Sigmoid colon (tissue), 4 donors: ENCODE measurements around the gene RHEX.

Experiments used
- EP300 ChIP-seq, 4 donors: sonication (generic); formaldehyde crosslinking; IDR thresholded peaks; one replicate each; pipeline ENCODE4 v1.6.1; 2017; ENCODE audit warnings: antibody characterized with exemption in 4 of 4
- POLR2A ChIP-seq, 2 donors: fragments of 450-650 bp; IDR thresholded peaks; one replicate each; pipeline ENCODE4 v1.6.1; 2016; ENCODE audit warnings: antibody characterized with exemption in 2 of 2, mild to moderate bottlenecking in 2 of 2, moderate library complexity in 2 of 2
- POLR2AphosphoS5 ChIP-seq, 4 donors: sonication (generic); formaldehyde crosslinking; IDR thresholded peaks; one replicate each; pipeline ENCODE4 v1.6.1; 2017; ENCODE audit warnings: antibody characterized with exemption in 4 of 4
- TF ChIP-seq, protein P1 (sequence below), 4 experiments: fragments of 450-650 bp in 3 of 4; fragments of 200-600 bp in 1 of 4; IDR thresholded peaks; one replicate each; pipeline ENCODE4 v1.5.1; 2016 to 2019; ENCODE audit warnings: antibody characterized with exemption in 4 of 4, mild to moderate bottlenecking in 3 of 4, moderate library complexity in 2 of 4

DNA sequence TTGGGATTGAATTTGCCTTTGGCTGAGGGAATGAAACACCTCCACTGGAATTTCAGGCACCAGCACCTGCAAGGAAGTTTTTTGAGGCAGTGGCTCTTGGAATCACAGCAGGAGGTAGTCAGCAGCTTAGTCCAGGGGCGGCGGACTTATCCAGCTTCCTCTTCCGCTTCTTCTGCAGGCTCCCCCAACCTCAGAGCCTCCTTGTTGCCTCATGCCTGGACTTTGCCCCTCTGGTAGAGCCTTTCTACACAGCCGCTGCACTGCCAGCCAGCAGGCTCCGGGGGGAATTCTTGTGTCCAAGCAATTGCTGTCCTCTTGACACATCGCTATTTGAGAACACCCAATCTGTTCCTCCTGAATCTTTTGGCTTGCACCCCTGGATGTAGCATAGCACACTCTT is 4.4 kb upstream of the RHEX start:
- TF ChIP-seq POLR2A (IDR thresholded peaks at IDR 0.05) (no peak), EP300 (IDR thresholded peaks at IDR 0.05) (no peak), POLR2AphosphoS5 (IDR thresholded peaks at IDR 0.05) (no peak)
- TF ChIP-seq, protein P1, sequence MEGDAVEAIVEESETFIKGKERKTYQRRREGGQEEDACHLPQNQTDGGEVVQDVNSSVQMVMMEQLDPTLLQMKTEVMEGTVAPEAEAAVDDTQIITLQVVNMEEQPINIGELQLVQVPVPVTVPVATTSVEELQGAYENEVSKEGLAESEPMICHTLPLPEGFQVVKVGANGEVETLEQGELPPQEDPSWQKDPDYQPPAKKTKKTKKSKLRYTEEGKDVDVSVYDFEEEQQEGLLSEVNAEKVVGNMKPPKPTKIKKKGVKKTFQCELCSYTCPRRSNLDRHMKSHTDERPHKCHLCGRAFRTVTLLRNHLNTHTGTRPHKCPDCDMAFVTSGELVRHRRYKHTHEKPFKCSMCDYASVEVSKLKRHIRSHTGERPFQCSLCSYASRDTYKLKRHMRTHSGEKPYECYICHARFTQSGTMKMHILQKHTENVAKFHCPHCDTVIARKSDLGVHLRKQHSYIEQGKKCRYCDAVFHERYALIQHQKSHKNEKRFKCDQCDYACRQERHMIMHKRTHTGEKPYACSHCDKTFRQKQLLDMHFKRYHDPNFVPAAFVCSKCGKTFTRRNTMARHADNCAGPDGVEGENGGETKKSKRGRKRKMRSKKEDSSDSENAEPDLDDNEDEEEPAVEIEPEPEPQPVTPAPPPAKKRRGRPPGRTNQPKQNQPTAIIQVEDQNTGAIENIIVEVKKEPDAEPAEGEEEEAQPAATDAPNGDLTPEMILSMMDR (IDR thresholded peaks at IDR 0.05): no peak
